Bronchial epithelial cell (primary cell): ENCODE results near the gene CCDC73. TPM values are rescaled to one million over a fixed set of nuclear protein-coding genes. Genes with fewer than 3 reads are reported as not detected.
A peak's percentile ranks its signal among the peaks of the same experiment; 100 is the strongest.

Experiments
- DNase-seq: peaks from one replicate; pipeline ENCODE4 v3.0.0-alpha.2; 2010; ENCODE audit warnings: low read depth
- FAIRE-seq: peaks from 2 replicates; lab custom pipeline; 2011; peaks lifted over from hg19 to GRCh38; lab: Jason Lieb, UNC
- H3K27me3 ChIP-seq: 2 replicates; pipeline ENCODE4 v1.5.1; 2011; ENCODE audit warnings: low read length; ENCODE audit not compliant: control insufficient read depth, insufficient read depth
- H3K36me3 ChIP-seq: 2 replicates; pipeline ENCODE4 v1.5.1; 2011; ENCODE audit warnings: low read length; ENCODE audit not compliant: control insufficient read depth, insufficient read depth
- H3K4me3 ChIP-seq: 2 replicates; pipeline ENCODE4 v1.5.1; 2011; ENCODE audit warnings: mild to moderate bottlenecking, low read depth, low read length, control low read depth
- total RNA-seq: library from RNA; depleted of rRNA; stranded (reverse); fragments of >200 nt; gene quantifications from 2 replicates; pipeline ENCODE4 v1.2.1, GENCODE V29; 2014
- TF ChIP-seq, protein P1 (sequence below): IDR thresholded peaks from 2 replicates; pipeline ENCODE4 v1.5.1; 2011; ENCODE audit warnings: mild to moderate bottlenecking, moderate library complexity, low read length, control low read depth, inconsistent platforms; ENCODE audit not compliant: insufficient read depth, severe bottlenecking

Gene CCDC73
- total RNA-seq, 1 donor from 2014 or later, result not detected

DNA sequence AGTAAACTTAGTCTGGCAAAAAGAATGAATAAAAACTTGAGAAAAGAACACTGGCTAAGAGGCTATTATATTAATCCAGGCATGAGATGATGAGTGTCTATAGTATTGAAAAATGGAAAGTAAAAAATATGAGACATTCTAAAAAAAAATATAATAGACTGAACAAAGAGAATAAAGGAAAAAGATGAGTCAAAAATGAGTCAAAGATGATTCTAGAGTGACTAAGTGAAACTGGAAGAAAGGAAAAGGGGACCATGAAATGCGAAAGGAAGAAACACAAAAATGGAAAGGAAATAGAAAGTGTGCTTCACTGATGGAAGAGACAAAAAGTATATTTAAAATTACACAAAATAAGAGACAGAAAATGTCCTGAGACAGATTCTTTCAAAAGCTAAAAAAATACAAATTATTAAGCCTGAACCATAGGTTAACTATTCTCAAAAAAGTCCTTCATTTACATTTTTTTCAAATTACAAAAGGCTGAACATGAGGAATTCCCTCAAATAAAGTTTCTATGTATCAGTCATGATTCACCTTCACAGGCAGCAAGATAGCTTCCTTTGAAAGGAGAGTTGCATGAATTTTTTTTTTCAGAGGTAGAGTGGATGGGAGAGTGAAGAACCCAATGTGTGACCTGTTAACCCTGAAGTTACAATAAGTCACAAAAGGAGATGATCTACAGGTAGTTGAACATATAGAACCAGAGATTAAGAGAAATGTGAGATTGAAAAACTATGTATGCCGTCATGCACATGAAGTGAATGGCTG lies 135.6 kb downstream of the CCDC73 start:
- no peak for FAIRE-seq
- Histone ChIP-seq H3K4me3 (no peak overlapping the region), H3K36me3 (no peaks in the 10 kb centered on the region), H3K27me3 (no peaks in the 10 kb centered on the region)
- TF ChIP-seq, protein P1, sequence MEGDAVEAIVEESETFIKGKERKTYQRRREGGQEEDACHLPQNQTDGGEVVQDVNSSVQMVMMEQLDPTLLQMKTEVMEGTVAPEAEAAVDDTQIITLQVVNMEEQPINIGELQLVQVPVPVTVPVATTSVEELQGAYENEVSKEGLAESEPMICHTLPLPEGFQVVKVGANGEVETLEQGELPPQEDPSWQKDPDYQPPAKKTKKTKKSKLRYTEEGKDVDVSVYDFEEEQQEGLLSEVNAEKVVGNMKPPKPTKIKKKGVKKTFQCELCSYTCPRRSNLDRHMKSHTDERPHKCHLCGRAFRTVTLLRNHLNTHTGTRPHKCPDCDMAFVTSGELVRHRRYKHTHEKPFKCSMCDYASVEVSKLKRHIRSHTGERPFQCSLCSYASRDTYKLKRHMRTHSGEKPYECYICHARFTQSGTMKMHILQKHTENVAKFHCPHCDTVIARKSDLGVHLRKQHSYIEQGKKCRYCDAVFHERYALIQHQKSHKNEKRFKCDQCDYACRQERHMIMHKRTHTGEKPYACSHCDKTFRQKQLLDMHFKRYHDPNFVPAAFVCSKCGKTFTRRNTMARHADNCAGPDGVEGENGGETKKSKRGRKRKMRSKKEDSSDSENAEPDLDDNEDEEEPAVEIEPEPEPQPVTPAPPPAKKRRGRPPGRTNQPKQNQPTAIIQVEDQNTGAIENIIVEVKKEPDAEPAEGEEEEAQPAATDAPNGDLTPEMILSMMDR, result no peak
- peak; percentile 89 for DNase-seq

DNA sequence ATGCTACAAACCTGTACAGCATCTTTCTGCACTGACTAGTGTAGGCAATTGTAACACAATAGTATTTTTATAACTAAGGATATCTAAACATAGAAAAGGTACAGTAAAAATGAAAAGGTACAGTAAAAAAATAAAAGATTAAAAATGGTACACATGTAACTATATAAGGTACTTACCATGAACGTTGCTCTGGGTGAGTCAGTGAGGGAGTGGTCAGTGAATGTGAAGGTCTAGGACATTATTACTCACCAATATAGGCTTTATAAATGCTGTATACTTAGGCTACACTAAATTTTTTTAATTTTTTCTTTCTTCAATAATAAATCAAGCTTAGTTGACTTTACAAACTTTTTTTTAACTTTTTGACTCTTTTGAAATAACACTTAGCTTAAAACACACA lies 150.9 kb downstream of the CCDC73 start:
- H3K4me3 ChIP-seq, result no peak overlapping the region
- TF ChIP-seq, protein P1, result no peak
- DNase-seq (peak; percentile 92), FAIRE-seq (no peak)
- no peaks in the 10 kb centered on the region for H3K27me3 ChIP-seq
- no peaks in the 10 kb centered on the region for H3K36me3 ChIP-seq

DNA sequence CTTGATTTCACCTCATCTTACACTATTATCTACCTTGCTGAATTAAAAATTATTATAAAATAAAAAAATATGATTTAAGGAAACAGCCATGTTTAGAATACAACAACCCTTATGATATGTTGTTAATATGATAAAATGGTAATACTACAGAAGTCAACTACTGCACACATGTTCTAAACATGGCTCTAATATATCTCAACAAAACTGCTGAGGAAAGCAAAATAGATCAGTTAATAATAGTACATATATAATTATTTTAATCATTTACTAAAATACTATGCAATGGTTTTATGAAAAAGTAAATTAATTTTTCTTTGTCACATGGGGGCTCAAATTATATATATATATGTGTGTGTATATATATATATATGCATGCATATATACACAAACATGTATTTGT lies 153.1 kb downstream of the CCDC73 start:
- TF ChIP-seq, protein P1, result no peak

DNA sequence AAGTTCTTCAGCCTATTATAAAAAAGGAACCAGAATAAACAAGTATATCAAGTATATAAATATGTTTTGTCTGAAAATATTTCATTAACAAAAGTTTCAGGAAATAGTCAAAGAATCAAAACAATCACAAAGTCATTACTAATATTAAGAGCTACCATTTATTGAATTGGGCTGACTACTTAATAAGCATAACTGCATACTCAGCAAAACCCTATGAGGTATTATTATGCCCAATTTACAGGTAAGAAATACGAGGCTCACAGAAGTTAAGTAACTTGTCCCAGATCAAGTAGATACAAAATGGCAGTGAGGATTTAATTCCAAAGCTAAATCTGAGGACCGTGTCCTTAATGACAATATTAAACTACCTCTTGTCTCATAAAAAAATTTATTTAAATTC lies 158.6 kb downstream of the CCDC73 start:
- Histone ChIP-seq H3K36me3 (no peaks in the 10 kb centered on the region), H3K27me3 (no peaks in the 10 kb centered on the region), H3K4me3 (no peak overlapping the region)
- no peak for DNase-seq
- TF ChIP-seq, protein P1, result no peak
- FAIRE-seq, result no peak

More for the DNA sequence above, 153.1 kb downstream of the CCDC73 start:
- H3K4me3 ChIP-seq, result no peak overlapping the region
- H3K27me3 ChIP-seq, result no peaks in the 10 kb centered on the region
- FAIRE-seq (no peak), DNase-seq (no peak)
- H3K36me3 ChIP-seq, result no peaks in the 10 kb centered on the region

DNA sequence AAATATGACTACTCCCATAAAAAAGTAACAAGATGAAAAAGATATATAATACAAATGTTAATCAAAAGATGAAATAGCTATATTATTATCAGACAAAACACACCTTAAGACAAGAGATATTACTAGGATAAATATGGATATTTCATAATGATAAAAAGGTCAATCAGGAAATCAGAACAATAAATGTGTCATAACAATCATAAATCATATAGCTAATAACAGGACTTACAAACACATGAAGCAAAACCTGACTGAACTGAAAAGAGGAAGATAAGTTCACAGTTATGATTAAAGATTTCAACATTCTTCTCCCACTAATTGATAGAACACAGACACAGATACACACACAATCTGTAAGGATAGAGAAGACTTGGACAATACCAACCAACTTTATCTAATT lies 163.6 kb downstream of the CCDC73 start:
- no peak for FAIRE-seq
- DNase-seq, result no peak
- TF ChIP-seq, protein P1, result no peak
- Histone ChIP-seq H3K4me3 (no peak overlapping the region), H3K36me3 (no peaks in the 10 kb centered on the region), H3K27me3 (peaks cover 2% of the 10 kb centered on the region)
